NT2/D1 (cell line): ENCODE results near the gene OAS3.

Experiments
- DNase-seq: peaks from one replicate; pipeline ENCODE4 v3.0.0-alpha.2; 2011; ENCODE audit warnings: low read depth, low spot score
- H3K27me3 ChIP-seq: 2 replicates; pipeline ENCODE4 v1.6.0; 2011; ENCODE audit warnings: mild to moderate bottlenecking; ENCODE audit not compliant: insufficient read length, insufficient read depth
- H3K36me3 ChIP-seq: 2 replicates; pipeline ENCODE4 v1.6.1; 2011; ENCODE audit warnings: mild to moderate bottlenecking, low read length, mixed read lengths; ENCODE audit not compliant: insufficient read depth, insufficient read length
- H3K4me1 ChIP-seq: 2 replicates; pipeline ENCODE4 v1.5.1; 2011; ENCODE audit not compliant: insufficient read depth, insufficient read length
- H3K4me3 ChIP-seq: 2 replicates; pipeline ENCODE4 v1.5.1; 2011; ENCODE audit warnings: low read depth; ENCODE audit not compliant: insufficient read length
- H3K9ac ChIP-seq: 2 replicates; pipeline ENCODE4 v1.6.0; 2011; ENCODE audit warnings: low read depth; ENCODE audit not compliant: insufficient read length
- H3K9me3 ChIP-seq: 2 replicates; pipeline ENCODE4 v1.5.1; 2011; ENCODE audit warnings: mild to moderate bottlenecking, low read length; ENCODE audit not compliant: insufficient read depth
- SUZ12 ChIP-seq: IDR thresholded peaks from 2 replicates; pipeline ENCODE4 v1.6.1; 2011; ENCODE audit not compliant: insufficient read length, insufficient read depth; ENCODE audit errors: extremely low read depth
- YY1 ChIP-seq: IDR thresholded peaks from 2 replicates; pipeline ENCODE4 v1.6.1; 2011; ENCODE audit not compliant: insufficient read length, insufficient read depth
- ZNF274 ChIP-seq: IDR thresholded peaks from 2 replicates; pipeline ENCODE4 v1.6.1; 2011; ENCODE audit warnings: mild to moderate bottlenecking, low read depth, low read length

OAS3 gene

DNA sequence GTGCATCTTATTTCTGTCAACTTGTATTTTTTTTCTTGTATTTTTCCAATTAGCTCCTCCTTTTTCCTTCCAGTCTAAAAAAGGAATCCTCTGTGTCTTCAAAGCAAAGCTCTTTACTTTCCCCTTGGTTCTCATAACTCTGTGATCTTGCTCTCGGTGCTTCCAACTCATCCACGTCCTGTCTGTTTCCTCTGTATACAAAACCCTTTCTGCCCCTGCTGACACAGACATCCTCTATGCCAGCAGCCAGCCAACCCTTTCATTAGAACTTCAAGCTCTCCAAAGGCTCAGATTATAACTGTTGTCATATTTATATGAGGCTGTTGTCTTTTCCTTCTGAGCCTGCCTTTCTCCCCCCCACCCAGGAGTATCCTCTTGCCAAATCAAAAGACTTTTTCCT lies 72.4 kb downstream of the OAS3 start:
- no peaks in the 10 kb centered on the region for H3K27me3 ChIP-seq
- no peak overlapping the region for H3K4me3 ChIP-seq
- no peak overlapping the region for H3K9ac ChIP-seq
- H3K4me1 ChIP-seq: no peaks in the 10 kb centered on the region
- H3K36me3 ChIP-seq: no peaks in the 10 kb centered on the region
- no peak for DNase-seq
- TF ChIP-seq SUZ12: no peak
- TF ChIP-seq YY1: no peak
- H3K9me3 ChIP-seq: peaks cover 17% of the 10 kb centered on the region

DNA sequence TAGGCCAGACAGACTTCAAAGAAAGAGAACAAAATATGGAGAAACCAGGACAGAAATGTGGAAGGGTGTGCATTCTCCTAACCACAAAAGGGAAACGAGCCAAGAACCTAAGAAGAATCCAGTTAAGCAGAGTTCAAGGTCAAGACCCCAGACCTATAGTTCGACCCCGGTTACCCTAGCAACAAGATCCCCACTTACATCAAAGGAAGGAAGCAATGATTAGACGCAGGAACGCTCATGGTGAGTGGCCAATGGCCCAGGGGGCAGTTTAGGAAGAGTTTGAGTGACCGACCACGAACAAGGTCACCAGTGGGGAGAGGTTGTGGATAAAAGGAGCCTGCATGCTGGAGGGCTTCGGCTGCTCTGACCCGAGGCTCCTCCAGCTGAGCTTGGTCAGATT lies 76.3 kb downstream of the OAS3 start:
- no peak for DNase-seq
- H3K4me1 ChIP-seq: peaks cover 2% of the 10 kb centered on the region
- no peak overlapping the region for H3K4me3 ChIP-seq
- no peaks in the 10 kb centered on the region for H3K36me3 ChIP-seq
- H3K9ac ChIP-seq: no peak overlapping the region
- H3K27me3 ChIP-seq: no peaks in the 10 kb centered on the region
- TF ChIP-seq YY1: no peak
- no peak for TF ChIP-seq SUZ12
- TF ChIP-seq ZNF274: no peak
- peaks cover 17% of the 10 kb centered on the region for H3K9me3 ChIP-seq

DNA sequence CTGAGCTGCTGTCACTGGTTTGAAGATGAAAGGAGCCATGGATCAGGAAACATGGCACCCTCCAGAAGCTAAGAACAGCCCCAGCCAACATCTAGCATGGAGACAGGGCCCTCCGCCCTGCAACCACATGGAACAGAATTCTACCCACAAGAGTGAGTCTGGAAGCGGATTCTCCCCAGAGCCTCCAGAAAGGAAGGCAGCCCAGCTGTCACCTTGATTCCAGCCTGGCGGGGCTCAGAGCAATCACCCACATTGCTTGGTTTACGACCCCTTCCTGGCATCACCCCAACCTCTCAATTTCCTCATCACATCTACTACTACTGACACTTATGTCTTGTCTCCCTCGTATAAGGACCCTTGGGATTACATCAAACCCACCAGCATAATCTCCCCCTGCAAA lies 78.5 kb downstream of the OAS3 start:
- Histone ChIP-seq H3K27me3 (no peaks in the 10 kb centered on the region), H3K36me3 (no peaks in the 10 kb centered on the region), H3K4me3 (no peak overlapping the region), H3K9me3 (peaks cover 3% of the 10 kb centered on the region), H3K9ac (no peak overlapping the region), H3K4me1 (peaks cover 3% of the 10 kb centered on the region)
- TF ChIP-seq ZNF274 (no peak), SUZ12 (no peak), YY1 (no peak)
- no peak for DNase-seq

DNA sequence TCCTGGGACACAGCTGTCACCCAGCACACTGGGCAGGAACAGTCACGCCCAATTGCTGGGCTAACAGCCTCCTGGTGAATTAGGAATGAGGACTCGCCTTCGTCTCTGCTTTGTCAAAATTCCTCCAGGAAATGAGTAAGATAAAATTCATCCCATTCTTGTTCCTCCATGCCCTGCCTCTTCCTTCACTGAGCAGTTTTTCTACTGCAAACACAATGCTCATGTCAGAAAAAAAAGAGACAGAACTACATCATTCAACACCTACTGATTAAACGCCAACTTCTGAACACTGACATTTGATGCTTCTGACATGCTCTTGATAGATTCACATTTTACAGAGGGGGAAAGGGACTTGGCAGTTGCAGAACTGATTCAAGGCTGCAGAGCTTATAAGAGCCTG lies 80.8 kb downstream of the OAS3 start:
- Histone ChIP-seq H3K27me3 (no peaks in the 10 kb centered on the region), H3K9ac (no peak overlapping the region), H3K4me3 (no peak overlapping the region), H3K4me1 (peaks cover 3% of the 10 kb centered on the region), H3K9me3 (no peaks in the 10 kb centered on the region), H3K36me3 (no peaks in the 10 kb centered on the region)
- TF ChIP-seq ZNF274: no peak
- no peak for TF ChIP-seq SUZ12
- TF ChIP-seq YY1: no peak
- DNase-seq: no peak

DNA sequence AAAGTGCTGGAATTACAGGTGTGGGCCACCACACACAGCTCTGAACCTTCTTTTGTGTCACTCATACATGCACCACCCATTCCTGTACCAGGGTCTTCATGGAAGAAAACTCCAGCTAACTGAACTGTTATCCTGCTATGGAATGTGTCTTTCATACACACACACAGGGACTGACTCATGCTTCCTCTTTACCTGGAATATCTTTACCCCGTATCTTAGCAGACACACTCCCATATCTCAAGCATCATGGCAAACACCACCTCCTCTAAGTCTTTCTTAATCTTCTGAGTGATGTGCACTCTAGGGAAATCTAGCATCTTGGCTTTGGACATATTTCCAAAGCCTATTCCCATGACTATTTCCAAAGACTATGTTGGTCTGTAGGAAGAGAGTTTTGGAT lies 83.2 kb downstream of the OAS3 start:
- DNase-seq: no peak
- H3K9ac ChIP-seq: no peak overlapping the region
- TF ChIP-seq YY1 (no peak), SUZ12 (no peak), ZNF274 (no peak)

More for the DNA sequence above, 83.2 kb downstream of the OAS3 start:
- Histone ChIP-seq H3K9me3 (no peaks in the 10 kb centered on the region; the same call in 1 of the 2 replicates), H3K27me3 (no peaks in the 10 kb centered on the region), H3K36me3 (no peaks in the 10 kb centered on the region), H3K4me3 (no peak overlapping the region), H3K4me1 (peaks cover 3% of the 10 kb centered on the region)
